Coronary artery (tissue), 2 donors: ENCODE measurements around the gene TMEM127.

Experiments used
- DNase-seq: peaks from one replicate; pipeline ENCODE4 v3.0.0-alpha.2; 2017; ENCODE audit warnings: low spot score
- H3K27ac ChIP-seq, 2 donors: fragments of 200-600 bp; sonication (generic); one replicate each; pipeline ENCODE4 v1.5.1; 2016 to 2019
- H3K4me3 ChIP-seq: fragments of 200-600 bp; sonication (generic); 2 replicates; pipeline ENCODE4 v1.5.1; 2016; ENCODE audit warnings: mild to moderate bottlenecking, moderate library complexity
- CTCF ChIP-seq: fragments of 200-600 bp; sonication (generic); IDR thresholded peaks from one replicate; pipeline ENCODE4 v1.5.1; 2019; ENCODE audit warnings: antibody characterized with exemption

TMEM127 gene

GRCh38 chr2:96212339-96212738 is 53.5 kb downstream of the TMEM127 start:
- DNase-seq, result no peak
- Histone ChIP-seq H3K27ac (no peak overlapping the region), H3K4me3 (no peak overlapping the region)
- TF ChIP-seq CTCF, result no peak

GRCh38 chr2:96209729-96210085 is 56.1 kb downstream of the TMEM127 start:
- TF ChIP-seq CTCF, result no peak
- peak overlapping the region; percentile 95 for H3K4me3 ChIP-seq
- DNase-seq, result no peak
- peak overlapping the region in 1 of 2 donors; percentile 89 for H3K27ac ChIP-seq

GRCh38 chr2:96209011-96209728 is 56.6 kb downstream of the TMEM127 start:
- no peak for DNase-seq
- no peak for TF ChIP-seq CTCF
- Histone ChIP-seq H3K4me3 (peak overlapping the region; percentile 95), H3K27ac (peak overlapping the region; percentile 83 to 89)

- TF ChIP-seq CTCF, result no peak
- Histone ChIP-seq H3K27ac (peak within 1 kb of the TSS; percentile 83 to 89), H3K4me3 (peak within 1 kb of the TSS; percentile 95)
- peak; percentile 98 for DNase-seq
Observed at GRCh38 chr2:96208143-96209010, 57.4 kb downstream of the TMEM127 start, which contains the start of gene STARD7. Gene STARD7 (minus strand): TSS chr2:96208827. CDS start chr2:96208434, 393 bp downstream.

GRCh38 chr2:96207774-96208142 is 58.0 kb downstream of the TMEM127 start:
- no peak for TF ChIP-seq CTCF
- Histone ChIP-seq H3K4me3 (peak overlapping the region; percentile 95), H3K27ac (peak overlapping the region; percentile 83 to 89)
- DNase-seq, result no peak

- peak overlapping the region; percentile 95 for H3K4me3 ChIP-seq
- H3K27ac ChIP-seq, result peak overlapping the region; percentile 83 to 89
- no peak for TF ChIP-seq CTCF
- DNase-seq, result no peak
Observed at GRCh38 chr2:96207073-96207773, 58.6 kb downstream of the TMEM127 start.
